GM18951 (cell line): ENCODE measurements around the gene CEP112.

Experiments used
- POLR2A ChIP-seq: IDR thresholded peaks from 4 replicates; pipeline ENCODE4 v1.6.1; 2011; ENCODE audit warnings: mild to moderate bottlenecking; ENCODE audit not compliant: insufficient read length, insufficient read depth; ENCODE audit errors: extremely low read depth
- in situ Hi-C: fragments of 300-500 bp; cut with MboI; formaldehyde crosslinking; loops from one replicate; pipeline ENCODE4 v1.12.0; 2022; ENCODE audit warnings: low sequenced_read_pairs, mixed read lengths, inconsistent platforms; ENCODE audit not compliant: unreplicated experiment

CEP112 gene

GRCh38 chr17:65772989-65773388 lies 418.9 kb downstream of the CEP112 start:
- no peak for TF ChIP-seq POLR2A
- in situ Hi-C loops: no loop called here

DNA sequence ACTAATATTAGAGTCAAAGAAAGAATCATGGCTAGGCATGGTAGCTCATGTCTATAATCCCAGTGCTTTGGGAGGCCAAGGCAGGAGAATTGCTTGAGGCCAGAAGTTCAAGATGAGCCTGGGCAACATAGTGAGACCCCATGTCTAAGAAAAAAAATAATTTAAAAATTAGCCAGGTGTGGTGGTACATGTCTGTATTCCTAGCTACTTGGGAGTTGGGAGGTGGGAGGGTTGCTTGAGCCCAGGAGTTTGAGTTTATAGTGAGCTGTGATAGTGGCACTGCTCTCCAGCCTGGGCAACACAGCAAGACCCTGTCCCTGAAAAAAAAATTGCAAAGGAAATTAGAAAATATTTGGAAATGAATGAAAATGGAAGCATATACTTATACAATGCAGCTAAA lies 420.2 kb downstream of the CEP112 start:
- TF ChIP-seq POLR2A: no peak
- in situ Hi-C loops: no loop called here

- no peak for TF ChIP-seq POLR2A
- in situ Hi-C loops: no loop called here
These were observed 428.1 kb downstream of the CEP112 start for GRCh38 chr17:65763786-65764185.

- in situ Hi-C loops: no loop called here
These were observed 429.0 kb downstream of the CEP112 start for GRCh38 chr17:65762973-65763372.

DNA sequence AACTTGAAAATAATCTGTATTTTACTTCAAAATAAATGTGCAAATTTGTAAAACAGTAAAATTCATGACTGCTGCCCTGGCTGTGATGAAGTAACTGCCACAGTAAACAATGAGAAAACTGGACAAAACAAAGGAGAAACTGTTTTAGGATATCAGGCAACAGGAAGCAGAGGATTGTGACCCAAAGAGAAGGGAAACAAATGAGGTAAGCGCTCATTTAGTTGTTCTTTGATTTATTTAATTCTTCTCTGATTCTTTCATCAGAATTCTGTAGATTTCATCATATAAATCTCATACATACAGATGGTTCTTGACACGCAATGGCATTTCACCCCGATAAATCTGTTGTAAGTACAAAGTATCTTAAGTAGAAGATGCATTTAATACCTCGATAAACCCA lies 432.4 kb downstream of the CEP112 start:
- no peak for TF ChIP-seq POLR2A
- in situ Hi-C loops: no loop called here

More at GRCh38 chr17:65762973-65763372, 429.0 kb downstream of the CEP112 start:
- no peak for TF ChIP-seq POLR2A

DNA sequence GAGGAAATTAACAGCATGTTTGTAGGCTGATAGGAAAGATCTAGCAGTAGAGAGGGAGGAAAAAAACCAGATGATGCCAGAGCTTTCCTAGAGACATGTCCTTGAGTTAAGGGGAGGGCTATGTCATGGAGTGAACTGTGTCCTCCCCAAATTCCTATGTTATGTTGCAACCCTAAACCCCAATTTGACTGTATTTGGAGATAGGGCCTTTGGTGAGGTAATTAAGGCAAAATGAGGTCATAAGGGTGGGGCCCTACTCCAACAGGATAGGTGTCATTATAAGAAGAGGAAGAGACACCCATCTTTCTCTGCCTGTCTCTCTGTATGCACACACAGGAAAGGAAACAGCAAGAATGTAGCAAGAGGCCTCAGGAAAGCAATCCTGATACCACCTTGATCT lies 435.2 kb downstream of the CEP112 start:
- no peak for TF ChIP-seq POLR2A
- in situ Hi-C loops: no loop called here

GRCh38 chr17:65755799-65756198 lies 436.1 kb downstream of the CEP112 start:
- in situ Hi-C loops: no loop called here
- no peak for TF ChIP-seq POLR2A

DNA sequence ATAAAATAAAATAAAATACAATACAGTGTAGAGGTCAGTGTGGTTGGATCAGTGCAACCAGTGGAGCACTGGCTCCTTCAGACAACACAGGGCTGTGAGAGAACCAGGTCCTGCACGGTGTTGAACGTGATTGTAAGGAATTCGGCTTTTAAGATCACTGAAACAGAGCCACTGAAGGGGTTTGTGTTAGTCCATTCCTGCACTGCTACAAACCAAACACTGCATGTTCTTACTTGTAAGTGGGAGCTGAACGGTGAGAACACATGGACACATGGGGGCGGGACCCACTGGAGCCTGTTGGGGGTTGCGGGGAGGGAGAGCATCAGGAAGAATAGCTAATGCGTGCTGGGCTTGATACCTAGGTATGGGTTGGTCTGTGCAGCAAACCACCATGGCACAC lies 437.3 kb downstream of the CEP112 start:
- no peak for TF ChIP-seq POLR2A
- in situ Hi-C loops: no loop called here

DNA sequence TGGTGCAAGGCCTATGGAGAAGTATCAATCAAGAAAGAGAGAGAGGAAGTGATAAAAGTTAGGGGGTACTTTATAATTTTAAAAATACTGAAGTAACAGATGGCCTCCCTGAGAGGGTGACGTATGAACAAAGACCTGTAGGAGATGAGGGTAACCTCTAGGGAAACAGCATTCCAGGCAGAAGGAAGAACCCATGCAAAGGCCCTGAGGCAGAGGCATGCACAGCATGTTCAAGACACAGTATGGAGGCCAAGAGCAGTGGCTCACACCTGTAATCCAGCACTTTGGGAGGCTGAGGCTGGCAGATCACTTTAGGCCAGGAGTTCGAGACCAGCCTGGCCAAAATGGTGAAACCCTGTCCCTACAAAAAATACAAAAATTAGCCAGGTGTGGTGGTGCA lies 437.9 kb downstream of the CEP112 start:
- in situ Hi-C loops: no loop called here
- no peak for TF ChIP-seq POLR2A

DNA sequence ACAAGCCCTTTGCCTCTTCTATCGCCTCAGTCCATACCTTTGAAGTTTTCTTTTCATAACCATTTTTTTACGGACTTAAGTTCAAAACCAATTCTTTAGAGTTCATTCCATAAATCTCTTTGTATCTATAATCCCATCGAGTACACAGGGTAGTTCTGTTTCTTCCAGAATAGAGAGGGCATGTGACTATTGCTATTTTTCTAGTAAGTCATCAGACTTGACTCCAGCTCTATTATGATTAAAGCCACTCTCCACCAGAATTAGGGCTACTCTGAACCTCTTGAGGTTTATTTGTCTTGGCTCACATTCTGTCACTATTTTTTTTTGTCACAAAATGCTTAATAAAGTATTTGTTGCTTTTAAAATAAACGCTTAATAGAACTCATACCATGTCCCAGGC lies 438.6 kb downstream of the CEP112 start:
- in situ Hi-C loops: no loop called here
- TF ChIP-seq POLR2A: no peak

DNA sequence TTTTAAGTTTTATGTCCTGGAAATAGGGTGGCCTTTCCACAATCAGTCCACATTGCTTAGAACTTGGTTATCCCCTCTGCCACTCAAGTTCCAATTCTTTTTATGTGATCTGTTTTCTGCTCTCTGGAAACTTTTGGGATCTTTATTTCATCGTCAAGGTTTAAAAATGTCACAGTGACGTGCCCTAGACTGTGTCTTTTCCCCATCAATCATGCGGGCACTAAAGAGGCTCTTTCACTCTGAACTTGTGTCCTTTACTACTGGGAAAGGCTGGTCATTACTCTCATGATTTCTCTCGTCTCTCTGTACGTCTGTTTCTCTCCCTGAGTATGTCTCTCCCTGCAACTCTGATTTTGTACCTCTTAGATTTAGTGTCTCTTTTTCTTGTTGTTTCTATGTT lies 440.7 kb downstream of the CEP112 start:
- in situ Hi-C loops: no loop called here
- no peak for TF ChIP-seq POLR2A

DNA sequence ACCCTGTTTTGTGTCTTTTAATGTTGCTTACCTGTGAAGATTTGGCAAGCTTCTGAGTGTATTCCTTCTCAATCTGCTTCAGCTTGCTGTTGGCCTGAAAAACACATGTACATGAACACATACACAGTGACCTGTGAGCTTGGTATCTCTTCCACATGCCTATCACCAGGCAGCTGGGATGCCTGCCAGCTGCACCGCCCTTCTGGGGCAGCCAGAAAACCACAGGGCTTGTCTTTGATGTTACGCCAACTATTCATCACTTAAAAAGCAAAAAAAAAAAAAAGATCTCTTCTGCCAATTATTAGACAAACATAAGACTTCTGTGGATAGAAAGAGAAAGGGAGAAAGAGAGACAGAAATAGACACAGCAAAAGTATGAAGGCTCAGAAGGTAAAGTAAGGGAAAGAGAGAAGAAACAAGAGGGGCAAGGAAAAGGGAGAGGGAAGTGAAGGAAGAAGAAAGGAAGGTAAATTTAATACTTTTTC lies 441.3 kb downstream of the CEP112 start:
- in situ Hi-C loops: no loop called here
- TF ChIP-seq POLR2A: no peak

GRCh38 chr17:65750166-65750565 lies 441.8 kb downstream of the CEP112 start:
- in situ Hi-C loops: no loop called here
- no peak for TF ChIP-seq POLR2A

DNA sequence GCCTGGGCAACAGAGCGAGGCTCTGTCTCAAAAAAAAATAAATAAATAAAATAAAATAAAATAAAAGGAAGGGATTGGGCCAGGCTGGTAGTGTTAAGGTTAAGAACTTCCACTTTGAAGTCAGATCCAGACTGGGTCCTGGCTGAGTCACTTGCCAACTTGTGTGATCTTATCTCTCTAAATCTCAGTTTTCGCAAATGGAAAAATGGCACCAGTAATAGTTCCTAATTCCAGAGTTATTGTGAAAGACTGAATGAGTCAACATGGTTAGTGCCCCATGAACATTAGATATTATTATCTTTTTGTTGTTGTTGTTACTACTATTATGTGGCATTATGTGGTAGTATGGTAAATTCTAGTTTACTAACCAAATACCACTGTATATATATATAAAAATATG lies 442.5 kb downstream of the CEP112 start:
- in situ Hi-C loops: no loop called here
- TF ChIP-seq POLR2A: no peak

DNA sequence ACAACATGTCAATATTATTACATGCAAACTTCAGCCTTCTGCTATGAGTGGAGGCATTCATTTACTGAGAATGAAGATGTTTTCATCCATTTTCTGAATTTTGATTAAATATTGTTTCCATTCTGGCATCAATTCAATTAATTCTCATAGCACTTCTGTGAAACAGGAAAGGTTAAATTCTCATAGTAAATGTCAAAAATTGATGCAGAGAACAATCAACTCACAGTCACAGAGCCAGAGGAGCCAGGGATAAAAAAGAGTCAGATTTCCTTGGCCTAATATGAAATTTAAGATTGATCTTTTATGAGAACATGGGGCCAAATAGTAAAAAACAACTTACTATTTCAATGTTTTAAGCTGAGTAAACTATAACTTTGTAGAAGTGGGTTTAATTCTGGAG lies 446.7 kb downstream of the CEP112 start:
- in situ Hi-C loops: no loop called here

More for the DNA sequence above, 446.7 kb downstream of the CEP112 start:
- TF ChIP-seq POLR2A: no peak
